NCI-H748 (cell line): Measurements from ENCODE around the gene NUP54.
A peak's percentile ranks its signal among the peaks of the same experiment; 100 is the strongest.

Experiments used
- DNase-seq: peaks from one replicate; lab custom pipeline; 2025; ENCODE audit not compliant: unreplicated experiment; lab: John Stamatoyannopoulos, UW

NUP54 gene

GRCh38 chr4:76074468-76074867 lies 73.7 kb downstream of the NUP54 start, which contains the start of gene ART3:
Gene ART3, plus strand, starts transcription at chr4:76074709. Its CDS starts 1,181 bp downstream, at chr4:76075890.
- no peak for DNase-seq

DNA sequence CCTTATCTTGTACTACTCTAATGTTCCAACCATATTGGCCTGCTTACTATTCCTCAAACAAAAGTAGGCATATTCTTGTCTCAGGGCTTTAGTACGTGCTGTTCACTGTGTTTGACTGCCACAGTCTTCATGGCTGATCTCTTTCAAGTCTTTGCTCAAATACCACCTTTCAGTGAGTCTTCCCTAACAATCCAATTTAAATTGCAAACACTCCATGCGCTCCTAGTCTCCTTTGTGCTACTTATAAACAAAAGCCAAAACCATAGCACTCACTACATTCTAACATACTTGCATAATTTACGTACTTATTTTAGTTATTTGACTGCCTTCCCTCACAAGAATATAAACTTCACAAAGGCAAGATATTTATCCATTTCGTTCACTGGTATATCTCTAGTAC lies 75.4 kb downstream of the NUP54 start:
- DNase-seq, result no peak

GRCh38 chr4:76067652-76068286 lies 80.4 kb downstream of the NUP54 start:
- DNase-seq, result peak; percentile 50

GRCh38 chr4:76066546-76066945 lies 81.7 kb downstream of the NUP54 start:
- DNase-seq, result no peak
